Fibroblast of villous mesenchyme (primary cell): ENCODE data around the gene DNAJC15. TPM values are rescaled to one million over a fixed set of nuclear protein-coding genes. Genes with fewer than 3 reads are reported as not detected.
A peak's percentile ranks its signal among the peaks of the same experiment; 100 is the strongest.

ENCODE experiments used
- DNase-seq: peaks from one replicate; pipeline ENCODE4 v3.0.0-alpha.2; 2010; ENCODE audit warnings: low read depth
- H3K4me3 ChIP-seq: 2 replicates; pipeline ENCODE4 v1.5.1; 2011; ENCODE audit warnings: low read depth, mild to moderate bottlenecking, low read length
- total RNA-seq: library from RNA; depleted of rRNA; stranded (reverse); fragments of >200 nt; gene quantifications from 2 replicates; pipeline ENCODE4 v1.2.3, GENCODE V29; 2012
- TF ChIP-seq, protein P1 (sequence below): IDR thresholded peaks from 2 replicates; pipeline ENCODE4 v1.5.1; 2012; ENCODE audit warnings: low read depth, mild to moderate bottlenecking, low read length; ENCODE audit not compliant: insufficient read depth

DNAJC15 gene
- total RNA-seq, 1 donor = 4.7 TPM

DNA sequence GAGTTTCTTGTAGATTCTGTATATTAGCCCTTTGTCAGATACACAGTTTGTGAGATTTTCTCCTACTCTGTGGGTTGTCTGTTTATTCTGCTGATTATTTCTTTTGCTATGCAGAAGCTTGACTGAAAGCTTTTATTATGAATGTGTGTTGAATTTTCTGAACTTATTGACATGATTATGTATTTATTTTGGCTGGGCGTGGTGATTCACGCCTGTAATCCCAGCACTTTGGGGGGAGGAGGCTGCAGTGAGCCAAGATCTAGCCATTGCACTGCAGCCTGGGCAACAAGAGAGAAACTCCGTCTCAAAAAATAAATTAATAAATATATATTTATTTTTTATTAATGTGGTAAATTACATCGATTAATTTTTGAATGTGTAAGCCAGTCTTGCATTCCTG, 78.9 kb downstream of the DNAJC15 start:
- no peak for DNase-seq
- TF ChIP-seq, protein P1, sequence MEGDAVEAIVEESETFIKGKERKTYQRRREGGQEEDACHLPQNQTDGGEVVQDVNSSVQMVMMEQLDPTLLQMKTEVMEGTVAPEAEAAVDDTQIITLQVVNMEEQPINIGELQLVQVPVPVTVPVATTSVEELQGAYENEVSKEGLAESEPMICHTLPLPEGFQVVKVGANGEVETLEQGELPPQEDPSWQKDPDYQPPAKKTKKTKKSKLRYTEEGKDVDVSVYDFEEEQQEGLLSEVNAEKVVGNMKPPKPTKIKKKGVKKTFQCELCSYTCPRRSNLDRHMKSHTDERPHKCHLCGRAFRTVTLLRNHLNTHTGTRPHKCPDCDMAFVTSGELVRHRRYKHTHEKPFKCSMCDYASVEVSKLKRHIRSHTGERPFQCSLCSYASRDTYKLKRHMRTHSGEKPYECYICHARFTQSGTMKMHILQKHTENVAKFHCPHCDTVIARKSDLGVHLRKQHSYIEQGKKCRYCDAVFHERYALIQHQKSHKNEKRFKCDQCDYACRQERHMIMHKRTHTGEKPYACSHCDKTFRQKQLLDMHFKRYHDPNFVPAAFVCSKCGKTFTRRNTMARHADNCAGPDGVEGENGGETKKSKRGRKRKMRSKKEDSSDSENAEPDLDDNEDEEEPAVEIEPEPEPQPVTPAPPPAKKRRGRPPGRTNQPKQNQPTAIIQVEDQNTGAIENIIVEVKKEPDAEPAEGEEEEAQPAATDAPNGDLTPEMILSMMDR = no peak
- H3K4me3 ChIP-seq = no peak overlapping the region

DNA sequence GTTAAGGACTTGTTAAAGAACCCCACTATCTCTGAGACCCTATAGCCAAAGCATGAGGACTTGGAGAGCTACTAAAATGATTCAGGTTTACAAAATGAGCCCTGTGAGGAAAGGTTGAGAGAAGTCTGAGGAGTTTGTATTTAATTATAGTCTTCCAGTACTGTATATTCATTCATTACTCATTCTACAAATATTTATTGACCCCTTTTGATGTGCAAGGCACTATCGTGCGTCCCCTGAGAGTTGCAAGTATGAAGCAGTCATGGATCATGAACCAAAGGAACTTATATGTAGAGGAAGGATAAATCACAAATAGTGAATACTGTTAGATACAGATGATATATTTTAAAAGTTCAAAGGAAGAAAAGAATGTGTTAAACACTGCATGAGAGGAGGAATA, 84.4 kb downstream of the DNAJC15 start:
- DNase-seq = no peak

DNA sequence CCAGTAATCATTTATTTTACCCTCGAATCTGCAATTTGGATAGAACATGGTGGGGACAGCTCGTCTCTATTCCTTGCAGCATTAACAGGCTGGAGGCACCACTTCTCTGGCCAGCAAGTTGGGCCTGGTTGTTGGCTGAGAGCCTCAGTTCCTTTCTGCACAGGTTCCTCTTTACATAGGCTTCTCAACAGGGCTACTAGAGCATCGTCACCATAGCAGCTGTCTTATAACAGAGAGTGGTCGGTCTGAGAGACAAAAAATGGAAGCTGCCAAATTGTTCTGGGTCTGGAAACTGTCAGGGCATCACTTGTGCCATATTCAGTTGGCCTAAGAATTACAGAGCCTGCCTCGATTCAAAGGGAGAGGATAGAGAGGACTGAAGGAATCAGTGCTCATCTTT, 86.7 kb downstream of the DNAJC15 start:
- TF ChIP-seq, protein P1 = no peak
- no peak for DNase-seq
- no peak overlapping the region for H3K4me3 ChIP-seq

More for the DNA sequence above, 84.4 kb downstream of the DNAJC15 start:
- H3K4me3 ChIP-seq = no peak overlapping the region
- TF ChIP-seq, protein P1 = no peak

DNA sequence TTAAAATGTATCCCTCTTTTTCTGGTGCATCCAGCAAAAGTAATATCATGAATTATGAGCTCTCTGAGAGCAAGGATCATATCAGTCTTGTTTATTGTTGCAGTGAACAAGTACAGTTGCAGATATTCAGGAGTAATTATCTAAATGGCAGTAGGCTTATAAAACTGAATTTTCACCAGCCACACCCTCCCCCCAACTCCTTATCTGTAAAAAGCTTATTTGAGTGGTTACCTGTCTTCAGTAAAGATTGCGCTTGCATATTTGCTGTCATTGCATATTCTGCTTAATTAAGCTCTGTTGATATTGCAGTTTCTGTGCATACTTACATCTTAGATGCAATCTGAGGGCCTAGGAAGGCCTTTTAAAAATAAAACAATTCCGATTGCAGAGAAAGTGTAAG, 87.3 kb downstream of the DNAJC15 start:
- no peak for DNase-seq
- no peak overlapping the region for H3K4me3 ChIP-seq
- TF ChIP-seq, protein P1 = no peak

DNA sequence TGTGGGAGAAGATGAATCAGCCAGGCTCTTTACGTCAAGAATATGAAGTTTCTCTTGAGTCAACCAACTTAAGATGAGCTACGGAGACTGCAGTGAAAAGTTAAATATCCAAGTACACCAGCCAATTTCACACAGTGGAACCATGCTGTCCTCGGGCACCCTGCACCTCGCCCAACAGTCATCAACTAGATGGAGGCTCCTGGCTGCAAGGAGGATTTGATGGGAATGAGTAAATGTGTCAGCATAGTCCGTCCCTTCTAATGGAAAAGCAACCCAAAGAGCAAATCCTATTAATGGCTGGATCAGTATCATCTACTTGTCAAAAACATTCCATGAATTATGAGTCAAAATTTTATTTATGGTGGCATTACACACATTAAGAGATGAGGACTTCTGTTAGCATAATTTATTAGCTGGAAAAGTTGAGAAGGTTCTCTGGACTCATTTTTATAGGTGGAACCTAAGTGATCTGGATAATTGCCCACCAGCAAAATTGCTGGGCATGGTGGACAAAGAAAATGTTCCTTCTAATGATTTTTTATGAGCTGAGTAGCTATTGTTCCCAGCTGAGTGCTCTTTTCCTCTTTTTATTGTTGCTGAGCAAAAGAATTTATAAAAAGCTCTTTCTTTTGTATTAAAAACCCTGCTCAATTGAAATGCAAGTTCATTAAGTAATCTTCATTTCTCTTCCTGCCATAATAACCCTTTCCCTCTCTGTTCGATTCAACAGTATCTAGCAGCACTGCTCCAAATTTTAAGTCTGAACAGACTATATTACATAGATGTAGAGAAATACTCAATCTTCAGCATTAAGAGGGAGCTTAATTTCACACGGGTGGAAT, 88.4 kb downstream of the DNAJC15 start:
- DNase-seq = no peak
- TF ChIP-seq, protein P1 = no peak

DNA sequence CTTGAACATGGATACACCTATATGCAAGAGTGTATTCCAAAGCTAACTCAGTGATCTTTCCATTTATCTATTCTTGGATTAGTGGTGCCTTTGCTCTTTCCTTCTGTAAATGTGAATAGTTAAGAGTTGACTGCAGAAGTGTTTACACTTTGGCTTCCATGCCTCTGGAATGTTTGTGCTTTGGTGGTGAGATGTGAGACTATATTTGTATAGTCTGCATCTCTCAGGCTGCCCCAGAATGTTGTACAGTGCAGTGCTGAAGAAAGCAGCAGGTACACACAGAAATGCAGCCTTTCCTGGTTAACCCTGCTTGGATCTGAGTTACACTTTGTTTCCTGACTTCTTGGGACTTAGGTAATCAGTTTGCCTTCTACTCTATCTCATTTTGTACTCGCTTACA, 90.2 kb downstream of the DNAJC15 start:
- TF ChIP-seq, protein P1 = no peak
- peak; percentile 67 for DNase-seq
- H3K4me3 ChIP-seq = no peak overlapping the region

More for the DNA sequence above, 88.4 kb downstream of the DNAJC15 start:
- no peak overlapping the region for H3K4me3 ChIP-seq

DNA sequence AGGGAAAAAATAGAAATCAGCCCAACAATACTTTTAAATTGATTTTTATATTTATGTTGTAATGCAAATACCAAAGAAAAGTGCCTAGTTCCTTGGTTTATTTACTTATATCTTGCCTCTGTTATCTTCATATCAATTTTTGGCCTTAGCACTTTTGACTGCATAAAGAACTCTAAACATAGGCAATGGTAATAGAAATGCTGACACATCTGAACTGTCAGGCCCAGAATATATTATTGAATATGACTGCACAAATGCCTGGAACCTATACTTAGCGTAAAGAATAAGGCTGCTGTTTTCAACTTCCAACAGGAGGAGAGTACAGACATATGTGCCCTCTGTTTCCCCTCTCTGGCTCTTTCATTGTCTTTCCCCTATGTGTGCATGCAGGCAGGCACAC, 91.1 kb downstream of the DNAJC15 start:
- H3K4me3 ChIP-seq = no peak overlapping the region
- TF ChIP-seq, protein P1 = no peak
- no peak for DNase-seq
